Astrocyte (in vitro differentiated cells and primary cell): ENCODE results near the gene HTR5A. TPM values are rescaled to one million over a fixed set of nuclear protein-coding genes. Genes with fewer than 3 reads are reported as not detected.

ENCODE experiments used
- DNase-seq: peaks from one replicate; pipeline ENCODE4 v3.0.0-alpha.2; 2010; ENCODE audit warnings: low read depth
- FAIRE-seq: peaks from 2 replicates; lab custom pipeline; 2011; peaks lifted over from hg19 to GRCh38; lab: Jason Lieb, UNC
- H2AFZ ChIP-seq: 2 replicates; pipeline ENCODE4 v1.6.0; 2012; ENCODE audit warnings: low read depth, low read length, inconsistent platforms
- H3K27ac ChIP-seq: 2 replicates; pipeline ENCODE4 v1.5.1; 2011; ENCODE audit warnings: low read depth, low read length, inconsistent platforms
- H3K27me3 ChIP-seq: 2 replicates; pipeline ENCODE4 v1.6.0; 2011; ENCODE audit warnings: low read length, inconsistent platforms; ENCODE audit not compliant: insufficient read depth
- H3K36me3 ChIP-seq: 2 replicates; pipeline ENCODE4 v1.5.1; 2011; ENCODE audit warnings: low read length, inconsistent platforms; ENCODE audit not compliant: insufficient read depth
- H3K4me1 ChIP-seq: 2 replicates; pipeline ENCODE4 v1.5.1; 2011; ENCODE audit warnings: low read length, inconsistent platforms; ENCODE audit not compliant: insufficient read depth
- H3K4me2 ChIP-seq: 2 replicates; pipeline ENCODE4 v1.6.0; 2012; ENCODE audit warnings: low read length, inconsistent platforms
- H3K4me3 ChIP-seq: 2 replicates; pipeline ENCODE4 v1.5.1; 2011; ENCODE audit warnings: low read depth, mild to moderate bottlenecking, low read length, inconsistent platforms; ENCODE audit not compliant: insufficient read depth
- H3K79me2 ChIP-seq: 2 replicates; pipeline ENCODE4 v1.6.0; 2012; ENCODE audit warnings: mild to moderate bottlenecking, low read length, inconsistent platforms; ENCODE audit not compliant: insufficient read depth
- H3K9ac ChIP-seq: 2 replicates; pipeline ENCODE4 v1.6.0; 2012; ENCODE audit warnings: mild to moderate bottlenecking, low read length, inconsistent platforms
- H3K9me3 ChIP-seq: 2 replicates; pipeline ENCODE4 v1.5.1; 2012; ENCODE audit warnings: low read depth, mild to moderate bottlenecking, low read length, inconsistent platforms; ENCODE audit not compliant: insufficient read depth
- H4K20me1 ChIP-seq: 2 replicates; pipeline ENCODE4 v1.6.0; 2012; ENCODE audit warnings: low read length, inconsistent platforms; ENCODE audit not compliant: insufficient read depth
- H3K27ac Mint-ChIP-seq: one replicate; pipeline ENCODE4 v1.8.0; 2021; ENCODE audit warnings: mild to moderate bottlenecking, mixed read lengths; ENCODE audit not compliant: unreplicated experiment
- H3K27me3 Mint-ChIP-seq: one replicate; pipeline ENCODE4 v1.8.0; 2021; ENCODE audit warnings: low read depth, mixed read lengths; ENCODE audit not compliant: unreplicated experiment
- H3K36me3 Mint-ChIP-seq: one replicate; pipeline ENCODE4 v1.8.0; 2021; ENCODE audit warnings: low read depth, mixed read lengths; ENCODE audit not compliant: unreplicated experiment
- H3K4me1 Mint-ChIP-seq: one replicate; pipeline ENCODE4 v1.8.0; 2021; ENCODE audit warnings: low read depth, mixed read lengths; ENCODE audit not compliant: unreplicated experiment
- H3K4me3 Mint-ChIP-seq: one replicate; pipeline ENCODE4 v1.8.0; 2021; ENCODE audit warnings: mild to moderate bottlenecking, moderate library complexity, mixed read lengths; ENCODE audit not compliant: unreplicated experiment
- H3K9me3 Mint-ChIP-seq: one replicate; pipeline ENCODE4 v1.8.0; 2021; ENCODE audit warnings: mild to moderate bottlenecking, mixed read lengths; ENCODE audit not compliant: unreplicated experiment
- EZH2 ChIP-seq: IDR thresholded peaks from 2 replicates; pipeline ENCODE4 v1.6.1; 2012; ENCODE audit warnings: mild to moderate bottlenecking, low read length, inconsistent platforms; ENCODE audit not compliant: insufficient read depth
- total RNA-seq: library from RNA; stranded (reverse); gene quantifications from 2 replicates; pipeline ENCODE4 v1.2.1, GENCODE V29; 2021
- TF ChIP-seq, protein P1 (sequence below): IDR thresholded peaks from 2 replicates; pipeline ENCODE4 v1.5.1; 2011; ENCODE audit warnings: low read depth, mild to moderate bottlenecking, inconsistent platforms, low read length, moderate library complexity; ENCODE audit not compliant: insufficient read depth

Gene HTR5A
- total RNA-seq, 1 donor from 2014 or later, result not detected

DNA sequence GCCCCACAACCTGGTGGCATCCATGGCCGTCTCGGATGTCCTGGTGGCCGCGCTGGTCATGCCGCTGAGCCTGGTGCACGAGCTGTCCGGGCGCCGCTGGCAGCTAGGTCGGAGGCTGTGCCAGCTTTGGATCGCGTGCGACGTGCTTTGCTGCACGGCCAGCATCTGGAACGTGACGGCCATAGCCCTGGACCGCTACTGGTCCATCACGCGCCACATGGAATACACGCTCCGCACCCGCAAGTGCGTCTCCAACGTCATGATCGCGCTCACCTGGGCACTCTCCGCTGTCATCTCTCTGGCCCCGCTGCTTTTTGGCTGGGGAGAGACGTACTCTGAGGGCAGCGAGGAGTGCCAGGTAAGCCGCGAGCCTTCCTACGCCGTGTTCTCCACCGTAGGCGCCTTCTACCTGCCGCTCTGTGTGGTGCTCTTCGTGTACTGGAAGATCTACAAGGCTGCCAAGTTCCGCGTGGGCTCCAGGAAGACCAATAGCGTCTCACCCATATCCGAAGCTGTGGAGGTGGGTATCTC is 1.1 kb downstream of the HTR5A start:
- peaks cover 2% of the 10 kb centered on the region for H3K27me3 ChIP-seq
- no peak overlapping the region for H3K4me3 ChIP-seq
- no peak overlapping the region for H2AFZ ChIP-seq
- no peak for FAIRE-seq
- no peak overlapping the region for H3K4me2 ChIP-seq
- TF ChIP-seq, protein P1, sequence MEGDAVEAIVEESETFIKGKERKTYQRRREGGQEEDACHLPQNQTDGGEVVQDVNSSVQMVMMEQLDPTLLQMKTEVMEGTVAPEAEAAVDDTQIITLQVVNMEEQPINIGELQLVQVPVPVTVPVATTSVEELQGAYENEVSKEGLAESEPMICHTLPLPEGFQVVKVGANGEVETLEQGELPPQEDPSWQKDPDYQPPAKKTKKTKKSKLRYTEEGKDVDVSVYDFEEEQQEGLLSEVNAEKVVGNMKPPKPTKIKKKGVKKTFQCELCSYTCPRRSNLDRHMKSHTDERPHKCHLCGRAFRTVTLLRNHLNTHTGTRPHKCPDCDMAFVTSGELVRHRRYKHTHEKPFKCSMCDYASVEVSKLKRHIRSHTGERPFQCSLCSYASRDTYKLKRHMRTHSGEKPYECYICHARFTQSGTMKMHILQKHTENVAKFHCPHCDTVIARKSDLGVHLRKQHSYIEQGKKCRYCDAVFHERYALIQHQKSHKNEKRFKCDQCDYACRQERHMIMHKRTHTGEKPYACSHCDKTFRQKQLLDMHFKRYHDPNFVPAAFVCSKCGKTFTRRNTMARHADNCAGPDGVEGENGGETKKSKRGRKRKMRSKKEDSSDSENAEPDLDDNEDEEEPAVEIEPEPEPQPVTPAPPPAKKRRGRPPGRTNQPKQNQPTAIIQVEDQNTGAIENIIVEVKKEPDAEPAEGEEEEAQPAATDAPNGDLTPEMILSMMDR, result no peak
- no peak for TF ChIP-seq EZH2
- Mint-ChIP-seq H3K27ac (no peak overlapping the region), H3K27me3 (peaks cover 50% of the 10 kb centered on the region), H3K9me3 (no peaks in the 10 kb centered on the region), H3K4me1 (peaks cover 4% of the 10 kb centered on the region), H3K36me3 (peaks cover 1% of the 10 kb centered on the region), H3K4me3 (no peak overlapping the region)
- no peaks in the 10 kb centered on the region for H3K79me2 ChIP-seq
- no peak overlapping the region for H3K27ac ChIP-seq
- DNase-seq, result no peak
- H3K36me3 ChIP-seq, result no peaks in the 10 kb centered on the region
- no peak overlapping the region for H3K9ac ChIP-seq
- no peaks in the 10 kb centered on the region for H3K9me3 ChIP-seq
- peaks cover 3% of the 10 kb centered on the region for H3K4me1 ChIP-seq
- no peaks in the 10 kb centered on the region for H4K20me1 ChIP-seq

DNA sequence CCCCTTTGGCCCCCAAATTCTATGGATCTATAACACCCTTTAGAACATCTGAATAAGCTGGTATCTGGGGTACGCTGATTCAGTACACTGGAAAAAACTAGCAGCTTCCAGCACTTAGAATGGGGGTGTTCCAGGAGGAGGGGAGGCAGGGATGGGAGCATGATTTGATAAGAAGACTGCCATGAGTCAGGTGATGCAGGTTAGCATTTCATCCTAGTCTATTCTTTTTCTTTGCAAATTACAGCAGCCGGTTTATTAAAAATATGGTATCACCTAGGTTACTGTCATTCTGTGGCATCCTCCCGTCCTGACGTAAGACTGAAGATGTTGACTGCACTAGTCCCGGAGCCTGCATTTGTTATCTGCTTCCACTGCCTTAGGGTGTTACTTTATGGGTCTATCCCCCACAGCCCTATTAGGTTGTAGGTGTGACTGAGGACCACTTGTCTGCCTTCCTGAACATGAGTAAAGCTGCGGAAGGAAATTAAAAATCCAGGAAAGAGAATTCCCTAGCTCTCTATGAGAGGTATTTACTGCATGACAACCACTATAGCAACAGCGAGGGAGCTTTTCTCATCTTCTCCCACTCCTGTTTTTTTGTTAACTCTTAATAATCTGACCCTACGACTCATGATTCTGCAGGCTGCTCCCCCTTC is 1.9 kb downstream of the HTR5A start:
- Histone ChIP-seq H3K36me3 (no peaks in the 10 kb centered on the region), H3K79me2 (no peaks in the 10 kb centered on the region), H3K4me1 (peaks cover 3% of the 10 kb centered on the region), H3K27ac (no peak overlapping the region), H3K27me3 (peaks cover 2% of the 10 kb centered on the region), H4K20me1 (no peaks in the 10 kb centered on the region), H3K4me2 (no peak overlapping the region), H2AFZ (no peak overlapping the region), H3K9ac (no peak overlapping the region), H3K4me3 (no peak overlapping the region), H3K9me3 (no peaks in the 10 kb centered on the region)
- Mint-ChIP-seq H3K4me1 (peaks cover 1% of the 10 kb centered on the region), H3K27me3 (peaks cover 50% of the 10 kb centered on the region), H3K36me3 (peaks cover 1% of the 10 kb centered on the region), H3K27ac (no peak overlapping the region), H3K9me3 (no peaks in the 10 kb centered on the region), H3K4me3 (no peak overlapping the region)
- DNase-seq, result no peak
- no peak for TF ChIP-seq EZH2
- TF ChIP-seq, protein P1, result no peak
- no peak for FAIRE-seq

DNA sequence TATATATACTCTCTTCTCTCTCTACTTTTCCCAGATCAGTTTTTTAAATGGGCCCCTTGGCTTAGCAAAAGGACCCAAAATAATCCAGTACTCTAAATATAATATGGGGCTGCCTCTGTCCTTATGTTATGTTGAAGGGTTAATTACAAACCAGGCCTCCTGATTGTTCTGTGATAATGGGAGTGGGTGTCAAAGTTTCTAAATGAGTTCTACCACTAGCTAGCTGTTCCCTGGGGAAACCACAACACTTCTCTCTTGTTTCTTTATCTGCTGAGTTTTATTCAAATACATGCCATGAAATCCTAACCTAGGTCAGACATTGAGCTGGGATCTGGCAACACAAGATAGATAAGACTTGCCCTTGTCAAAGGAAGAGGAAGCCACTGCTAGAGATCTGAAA is 3.8 kb downstream of the HTR5A start:
- Mint-ChIP-seq H3K36me3 (peaks cover 1% of the 10 kb centered on the region), H3K27ac (no peak overlapping the region), H3K4me3 (no peak overlapping the region), H3K27me3 (peaks cover 46% of the 10 kb centered on the region), H3K9me3 (no peaks in the 10 kb centered on the region), H3K4me1 (peaks cover 1% of the 10 kb centered on the region)
- Histone ChIP-seq H3K4me2 (no peak overlapping the region), H3K4me1 (peaks cover 3% of the 10 kb centered on the region), H3K79me2 (no peaks in the 10 kb centered on the region), H4K20me1 (no peaks in the 10 kb centered on the region), H3K27ac (no peak overlapping the region), H2AFZ (no peak overlapping the region), H3K36me3 (no peaks in the 10 kb centered on the region), H3K4me3 (no peak overlapping the region), H3K9ac (no peak overlapping the region), H3K9me3 (no peaks in the 10 kb centered on the region), H3K27me3 (peaks cover 2% of the 10 kb centered on the region)
- DNase-seq, result no peak
- TF ChIP-seq, protein P1, result no peak
- no peak for TF ChIP-seq EZH2
- FAIRE-seq, result no peak
